Stimulated activated CD4-positive, alpha-beta T cell treated with anti-CD3 and anti-CD28 coated beads, TNF-alpha, amount 100 ng/mL, for 1 hour (primary cell): ENCODE measurements around the gene SERP1.

ENCODE experiments used
- DNase-seq, 3 donors: peaks; one replicate each; pipeline ENCODE4 v3.0.0-alpha.2; 2020; ENCODE audit warnings: low read depth in 3 of 3, low spot score in 1 of 3

The SERP1 gene

GRCh38 chr3:150546226-150547044 is at the start of gene SERP1, which contains the start of gene EIF2A:
Gene SERP1 (minus strand): TSS chr3:150546496. CDS start chr3:150546135, 361 bp downstream.
Gene EIF2A (plus strand): TSS chr3:150546787. CDS start chr3:150546803, 16 bp downstream.
- DNase-seq: peak; percentile 96 to 99 (median 96)

DNA sequence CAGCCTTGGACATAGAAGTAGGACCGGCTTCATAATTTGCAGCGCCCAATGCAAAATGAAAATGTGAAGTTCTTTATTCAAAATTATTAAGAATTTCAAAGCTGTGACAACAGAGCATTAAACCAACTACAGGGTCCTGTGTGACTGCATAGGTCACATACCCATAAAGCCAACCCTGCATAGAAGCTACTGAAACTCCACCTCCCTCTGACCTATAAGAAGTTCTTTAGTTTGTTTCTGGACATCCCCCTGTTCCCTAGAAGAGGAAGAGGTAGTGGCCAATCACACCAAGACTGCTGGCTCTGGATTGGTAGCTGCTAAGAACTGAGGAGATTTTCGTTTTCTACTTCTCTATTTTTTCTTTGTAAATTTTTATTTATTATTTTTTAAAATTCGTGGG is 47.9 kb upstream of the SERP1 start:
- DNase-seq: no peak

DNA sequence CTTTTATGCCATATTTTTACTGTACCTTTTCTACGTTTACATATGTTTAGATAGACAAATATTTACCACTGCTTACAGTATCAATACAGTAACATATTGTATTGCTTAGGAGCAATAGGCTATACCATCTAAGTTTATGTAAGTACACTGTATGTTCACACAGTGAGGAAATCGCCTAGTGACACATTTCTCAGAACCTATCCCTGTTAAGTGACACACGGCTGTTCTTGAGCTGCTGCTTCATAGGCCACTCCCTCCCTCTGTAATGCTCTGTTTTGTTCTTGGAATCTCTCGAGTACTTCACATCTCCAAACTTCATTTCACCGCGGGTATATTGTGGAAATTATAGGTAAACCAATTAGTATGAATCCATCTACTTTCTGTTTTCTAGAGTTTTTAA is 43.5 kb upstream of the SERP1 start:
- no peak for DNase-seq

DNA sequence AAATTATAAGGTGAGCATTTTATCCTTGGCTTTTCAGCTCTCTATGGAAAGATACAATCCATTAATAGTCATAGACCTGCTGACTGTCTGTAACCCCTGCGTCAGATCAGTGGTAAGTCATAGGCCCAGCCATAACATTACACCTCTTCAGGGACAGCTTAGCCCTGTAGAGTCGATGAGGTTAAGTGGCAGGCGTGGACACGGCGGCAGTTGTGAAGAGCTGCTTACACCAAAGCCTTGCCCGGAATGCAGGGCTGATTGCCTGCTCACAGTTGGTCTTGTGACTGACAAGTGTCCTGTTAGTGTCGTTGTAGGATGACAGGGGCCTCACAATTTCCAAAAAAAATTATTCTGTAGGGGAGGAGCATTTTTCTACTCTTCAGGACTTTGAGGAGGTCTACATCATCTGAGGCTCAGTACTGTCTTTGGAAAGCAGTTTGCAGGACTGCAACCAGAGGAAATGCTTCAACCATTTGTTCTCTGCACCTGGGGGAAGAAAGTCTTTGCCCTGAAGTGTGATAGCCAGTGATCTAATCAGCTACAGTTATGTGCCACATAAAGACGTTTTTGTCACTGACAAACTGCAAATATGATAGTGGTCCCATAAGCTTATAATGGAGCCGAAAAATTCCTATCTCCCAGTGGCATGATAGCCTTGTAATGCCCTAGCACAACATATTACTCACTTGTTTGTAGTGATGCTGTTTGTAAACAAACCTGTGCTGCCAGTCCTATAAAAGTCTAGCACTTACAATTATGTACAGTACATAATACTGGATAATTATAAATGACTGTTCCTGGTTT is 41.9 kb upstream of the SERP1 start:
- no peak for DNase-seq

- no peak for DNase-seq
Observed at GRCh38 chr3:150583028-150583427, 36.7 kb upstream of the SERP1 start.

- no peak for DNase-seq
Observed at GRCh38 chr3:150582620-150583019, 36.3 kb upstream of the SERP1 start.

- no peak for DNase-seq
Observed at GRCh38 chr3:150581174-150581573, 34.9 kb upstream of the SERP1 start.

- no peak for DNase-seq
Observed at GRCh38 chr3:150577855-150578254, 31.6 kb upstream of the SERP1 start.

GRCh38 chr3:150567328-150567727 is 21.0 kb upstream of the SERP1 start:
- no peak for DNase-seq

GRCh38 chr3:150564243-150564642 is 17.9 kb upstream of the SERP1 start:
- no peak for DNase-seq

- DNase-seq: no peak
Observed at GRCh38 chr3:150557725-150558124, 11.4 kb upstream of the SERP1 start.

DNA sequence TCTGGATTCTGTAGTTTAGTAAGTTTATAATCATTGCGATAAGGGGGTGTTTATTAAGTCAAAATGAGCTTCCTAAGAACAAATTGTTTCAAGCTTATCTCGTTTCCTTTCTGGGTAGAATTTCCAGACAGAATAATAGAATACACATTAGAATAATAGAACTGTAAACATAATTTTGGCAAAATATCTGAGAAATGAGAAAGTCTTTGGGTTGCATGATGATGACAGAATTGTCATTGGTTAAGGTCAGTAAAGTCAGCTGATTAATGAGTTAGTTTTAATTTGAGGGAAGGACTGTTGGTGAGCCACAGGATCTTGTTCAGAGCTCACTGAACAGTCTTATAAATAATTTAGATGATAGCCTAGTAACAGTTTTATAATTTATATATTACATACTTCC is 10.5 kb upstream of the SERP1 start:
- no peak for DNase-seq

DNA sequence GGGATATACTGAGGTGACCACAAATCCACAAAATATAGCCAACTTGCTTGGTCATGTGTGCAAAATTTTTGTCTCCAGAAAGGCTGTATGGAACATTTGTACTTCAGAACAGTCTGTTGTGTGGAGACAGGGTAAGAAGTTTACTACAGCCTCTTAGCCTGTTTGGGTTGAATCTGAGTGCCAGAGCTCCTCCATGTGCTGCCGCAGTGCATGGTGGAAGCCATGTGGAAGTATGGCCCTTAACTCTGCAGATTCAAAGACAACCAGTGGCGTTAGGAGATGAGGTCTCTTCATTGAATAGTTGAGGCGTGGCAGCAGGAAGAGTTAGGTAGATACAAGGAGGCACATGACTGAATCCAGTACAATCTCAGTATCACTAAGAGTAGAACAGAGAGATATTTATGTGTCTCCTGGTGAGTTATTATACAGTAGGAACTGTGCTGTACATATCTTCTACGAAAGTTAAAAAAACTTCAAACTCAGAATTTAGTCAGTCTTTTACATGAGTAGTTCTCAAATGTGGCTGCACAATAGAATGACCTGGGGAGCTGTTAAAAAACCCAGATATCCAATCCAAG is 9.7 kb upstream of the SERP1 start:
- DNase-seq: no peak

DNA sequence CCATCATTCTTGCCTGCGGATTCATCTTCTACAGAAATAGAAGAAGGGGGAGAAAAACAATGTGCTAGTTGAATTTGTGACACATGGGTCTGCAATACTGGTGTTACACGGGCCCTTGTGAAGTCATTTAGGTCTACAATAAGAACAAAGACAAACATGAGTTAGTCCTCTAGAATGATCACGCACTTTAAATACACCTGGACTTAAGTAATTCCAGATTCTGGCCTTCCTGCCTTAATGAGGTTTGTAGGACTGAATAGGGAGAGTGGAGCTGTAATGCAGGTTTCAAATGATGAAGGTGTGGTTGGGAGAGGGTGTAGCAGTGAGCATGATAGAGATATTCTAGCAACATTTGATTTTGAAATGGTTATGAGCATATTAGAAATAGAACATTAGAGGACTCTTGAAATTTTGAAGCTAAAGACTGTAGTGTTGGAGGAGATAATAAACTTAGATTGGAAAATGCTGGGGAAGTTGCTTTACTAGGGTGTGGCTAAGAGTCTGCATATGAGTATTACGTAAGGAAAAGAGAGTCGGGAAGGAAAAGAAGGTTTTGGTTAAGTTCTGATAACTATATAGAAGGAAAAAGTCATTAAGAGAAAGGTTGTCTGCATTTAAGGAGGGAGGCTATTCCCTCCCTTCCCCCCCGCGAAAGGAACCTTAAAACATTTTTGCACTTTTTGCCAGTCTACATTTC is 897 bp upstream of the SERP1 start:
- DNase-seq: no peak

- DNase-seq: peak in 2 of 3 donors; percentile 3 to 8
Observed at GRCh38 chr3:150545419-150546225, 674 bp downstream of the SERP1 start.

- DNase-seq: no peak
Observed at GRCh38 chr3:150544726-150545125, 1.6 kb downstream of the SERP1 start.

DNA sequence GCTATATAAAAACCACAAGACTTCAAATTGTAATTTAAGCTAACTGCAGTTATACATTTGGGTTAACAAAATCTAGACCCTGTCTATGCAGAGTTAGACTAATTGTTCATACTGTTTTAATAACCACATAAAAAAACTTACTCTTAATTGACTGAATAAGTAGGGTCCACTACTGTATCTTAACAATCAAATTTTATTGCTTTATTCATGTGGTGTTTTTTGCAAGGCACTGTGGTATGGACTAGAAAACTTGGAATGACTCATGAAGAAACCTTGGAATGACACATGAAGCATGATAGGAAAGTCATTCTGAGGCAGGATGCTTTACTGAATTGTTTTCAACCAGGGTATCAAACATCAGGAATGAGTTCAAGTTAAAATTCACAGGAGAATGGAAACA is 2.3 kb downstream of the SERP1 start:
- no peak for DNase-seq

DNA sequence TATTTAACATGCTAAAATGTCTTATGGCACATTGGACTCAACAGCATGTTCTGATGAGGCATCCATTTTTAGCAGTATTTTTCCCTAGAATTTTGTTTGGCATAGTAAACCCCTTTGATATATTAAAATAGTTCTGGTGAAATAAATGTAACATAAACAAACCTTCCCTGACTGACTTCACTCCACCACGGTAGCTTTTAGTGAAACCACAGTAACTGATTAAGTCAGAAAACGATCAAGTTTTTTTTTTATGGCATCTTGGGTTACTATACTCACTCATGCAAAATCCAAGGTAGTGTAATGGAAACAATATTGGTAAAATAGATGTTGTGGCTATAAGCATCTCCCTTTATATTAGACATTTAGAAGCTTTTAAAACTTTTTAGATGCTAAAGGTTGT is 2.8 kb downstream of the SERP1 start:
- DNase-seq: no peak

- DNase-seq: no peak
Observed at GRCh38 chr3:150543128-150543527, 3.2 kb downstream of the SERP1 start.

DNA sequence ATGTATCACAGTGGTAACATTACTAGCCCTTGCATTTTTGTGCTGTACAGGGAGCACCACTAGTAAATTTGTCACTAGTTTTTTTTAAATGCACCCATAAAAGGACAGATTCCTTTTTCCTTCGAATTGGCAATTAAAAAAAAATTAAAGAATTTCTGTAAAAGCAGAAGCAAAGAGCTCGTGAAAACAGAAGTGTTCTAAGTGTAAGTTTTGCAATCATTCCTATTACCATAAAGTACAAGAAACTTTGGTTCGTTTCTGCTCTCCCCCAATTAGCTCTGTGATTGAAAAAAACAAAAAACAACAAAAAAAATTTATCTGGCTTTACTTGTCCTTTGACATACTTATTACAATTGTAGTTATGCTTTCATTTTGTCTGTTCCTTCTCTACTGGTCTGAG is 5.3 kb downstream of the SERP1 start:
- no peak for DNase-seq
